ENCODE results near the gene OSBPL10.
"Not testable (repeated sequence)": the region's sequence is repeated elsewhere in the genome, so short reads cannot be mapped to it uniquely, and the experiment has no call there.

OSBPL10 gene

GRCh38 chr3:31981206-31982181, at the start of gene OSBPL10, which contains the start of gene ZNF860:
OSBPL10 (minus strand) TSS chr3:31981262; CDS start chr3:31981179, 83 bp downstream.
ZNF860 (plus strand) TSS chr3:31981750; CDS start chr3:31989080, 7,330 bp downstream.
- peak; percentile 80 for DNase-seq (ENCODE audit: low read depth)

GRCh38 chr3:32026593-32026992, 45.5 kb upstream of the OSBPL10 start:
- no peak for DNase-seq (ENCODE audit: low read depth)
- no peak overlapping the region for H3K4me3 ChIP-seq (ENCODE audit: low read depth, low read length)

More at GRCh38 chr3:31981206-31982181, at the start of gene OSBPL10, which contains the start of gene ZNF860:
- peak within 1 kb of the TSS; percentile 90 for H3K4me3 ChIP-seq (ENCODE audit: low read depth, low read length)

- no peak for DNase-seq (ENCODE audit: low read depth)
- H3K4me3 ChIP-seq (ENCODE audit: low read depth, low read length): no peak overlapping the region
Observed at GRCh38 chr3:32022947-32023346, 41.9 kb upstream of the OSBPL10 start.

- no peak for DNase-seq (ENCODE audit: low read depth)
- no peak overlapping the region for H3K4me3 ChIP-seq (ENCODE audit: low read depth, low read length)
Observed at GRCh38 chr3:32021748-32022147, 40.7 kb upstream of the OSBPL10 start.

GRCh38 chr3:32021155-32021554, 40.1 kb upstream of the OSBPL10 start:
- DNase-seq (ENCODE audit: low read depth): no peak
- H3K4me3 ChIP-seq (ENCODE audit: low read depth, low read length): no peak overlapping the region

- DNase-seq (ENCODE audit: low read depth): no peak
- H3K4me3 ChIP-seq (ENCODE audit: low read depth, low read length): no peak overlapping the region
Observed at GRCh38 chr3:32018757-32019564, 37.9 kb upstream of the OSBPL10 start.

- DNase-seq (ENCODE audit: low read depth): no peak
- no peak overlapping the region for H3K4me3 ChIP-seq (ENCODE audit: low read depth, low read length)
Observed at GRCh38 chr3:32017286-32017685, 36.2 kb upstream of the OSBPL10 start.

- not testable (repeated sequence) for H3K4me3 ChIP-seq (ENCODE audit: low read depth, low read length); DNase-seq (ENCODE audit: low read depth)
Observed at GRCh38 chr3:32015638-32016037, 34.6 kb upstream of the OSBPL10 start.

- not testable (repeated sequence) for H3K4me3 ChIP-seq (ENCODE audit: low read depth, low read length); DNase-seq (ENCODE audit: low read depth)
Observed at GRCh38 chr3:32010699-32011098, 29.6 kb upstream of the OSBPL10 start.

GRCh38 chr3:32009957-32010356, 28.9 kb upstream of the OSBPL10 start:
- H3K4me3 ChIP-seq (ENCODE audit: low read depth, low read length): no peak overlapping the region
- DNase-seq (ENCODE audit: low read depth): no peak

GRCh38 chr3:32009101-32009500, 28.0 kb upstream of the OSBPL10 start:
- no peak for DNase-seq (ENCODE audit: low read depth)
- no peak overlapping the region for H3K4me3 ChIP-seq (ENCODE audit: low read depth, low read length)

- no peak for DNase-seq (ENCODE audit: low read depth)
- H3K4me3 ChIP-seq (ENCODE audit: low read depth, low read length): no peak overlapping the region
Observed at GRCh38 chr3:32004113-32004765, 23.2 kb upstream of the OSBPL10 start.

- no peak overlapping the region for H3K4me3 ChIP-seq (ENCODE audit: low read depth, low read length)
- no peak for DNase-seq (ENCODE audit: low read depth)
Observed at GRCh38 chr3:32003380-32003779, 22.3 kb upstream of the OSBPL10 start.

- no peak overlapping the region for H3K4me3 ChIP-seq (ENCODE audit: low read depth, low read length)
- peak; percentile 41 for DNase-seq (ENCODE audit: low read depth)
Observed at GRCh38 chr3:32002561-32003368, 21.7 kb upstream of the OSBPL10 start.

- DNase-seq (ENCODE audit: low read depth): no peak
Observed at GRCh38 chr3:32000877-32001276, 19.8 kb upstream of the OSBPL10 start.

GRCh38 chr3:31999907-32000439, 18.9 kb upstream of the OSBPL10 start:
- no peak for DNase-seq (ENCODE audit: low read depth)
- no peak overlapping the region for H3K4me3 ChIP-seq (ENCODE audit: low read depth, low read length)

More at GRCh38 chr3:32000877-32001276, 19.8 kb upstream of the OSBPL10 start:
- H3K4me3 ChIP-seq (ENCODE audit: low read depth, low read length): no peak overlapping the region

- no peak for DNase-seq (ENCODE audit: low read depth)
- no peak overlapping the region for H3K4me3 ChIP-seq (ENCODE audit: low read depth, low read length)
Observed at GRCh38 chr3:31997500-31997899, 16.4 kb upstream of the OSBPL10 start.

GRCh38 chr3:31996195-31996594, 15.1 kb upstream of the OSBPL10 start:
- H3K4me3 ChIP-seq (ENCODE audit: low read depth, low read length): no peak overlapping the region
- DNase-seq (ENCODE audit: low read depth): no peak

Measured in skeletal muscle cell (primary cell).